ENCODE results near the gene PTCD1. TPM values are rescaled to one million over a fixed set of nuclear protein-coding genes. Genes with fewer than 3 reads are reported as not detected.

PTCD1 gene
- total and polyA plus RNA-seq, 9 of the 15 experiments (the other 6 are each of a cell fraction or from before 2014, with no cell fraction given): 0.46 to 17.1 (median 6.2) TPM

- TF ChIP-seq, protein P1, sequence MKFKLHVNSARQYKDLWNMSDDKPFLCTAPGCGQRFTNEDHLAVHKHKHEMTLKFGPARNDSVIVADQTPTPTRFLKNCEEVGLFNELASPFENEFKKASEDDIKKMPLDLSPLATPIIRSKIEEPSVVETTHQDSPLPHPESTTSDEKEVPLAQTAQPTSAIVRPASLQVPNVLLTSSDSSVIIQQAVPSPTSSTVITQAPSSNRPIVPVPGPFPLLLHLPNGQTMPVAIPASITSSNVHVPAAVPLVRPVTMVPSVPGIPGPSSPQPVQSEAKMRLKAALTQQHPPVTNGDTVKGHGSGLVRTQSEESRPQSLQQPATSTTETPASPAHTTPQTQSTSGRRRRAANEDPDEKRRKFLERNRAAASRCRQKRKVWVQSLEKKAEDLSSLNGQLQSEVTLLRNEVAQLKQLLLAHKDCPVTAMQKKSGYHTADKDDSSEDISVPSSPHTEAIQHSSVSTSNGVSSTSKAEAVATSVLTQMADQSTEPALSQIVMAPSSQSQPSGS (CRISPR knock-in tag; IDR thresholded peaks at IDR 0.05): no peak
- TF ChIP-seq LCOR (CRISPR knock-in tag; IDR thresholded peaks at IDR 0.05): no peak; the same call in 1 of the 2 replicates
- TF ChIP-seq ZNF3 (CRISPR knock-in tag; IDR thresholded peaks at IDR 0.05): no peak
- TF ChIP-seq BMI1 (IDR thresholded peaks at IDR 0.05; ENCODE audit: low read length): no peak
- TF ChIP-seq, protein P2, sequence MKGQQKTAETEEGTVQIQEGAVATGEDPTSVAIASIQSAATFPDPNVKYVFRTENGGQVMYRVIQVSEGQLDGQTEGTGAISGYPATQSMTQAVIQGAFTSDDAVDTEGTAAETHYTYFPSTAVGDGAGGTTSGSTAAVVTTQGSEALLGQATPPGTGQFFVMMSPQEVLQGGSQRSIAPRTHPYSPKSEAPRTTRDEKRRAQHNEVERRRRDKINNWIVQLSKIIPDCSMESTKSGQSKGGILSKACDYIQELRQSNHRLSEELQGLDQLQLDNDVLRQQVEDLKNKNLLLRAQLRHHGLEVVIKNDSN (CRISPR knock-in tag; IDR thresholded peaks at IDR 0.05): peak; percentile 64
- TF ChIP-seq RFX7 (CRISPR knock-in tag; IDR thresholded peaks at IDR 0.05): no peak
- no peak for TF ChIP-seq NR2C1 (IDR thresholded peaks at IDR 0.05)
- TF ChIP-seq NR2C1 (tag; IDR thresholded peaks at IDR 0.05): no peak
- no peak for TF ChIP-seq ZBTB34 (CRISPR knock-in tag; IDR thresholded peaks at IDR 0.05)
- no peak for TF ChIP-seq ZNF41 (CRISPR knock-in tag; conservative IDR thresholded peaks at IDR 0.05)
- TF ChIP-seq, protein P3, sequence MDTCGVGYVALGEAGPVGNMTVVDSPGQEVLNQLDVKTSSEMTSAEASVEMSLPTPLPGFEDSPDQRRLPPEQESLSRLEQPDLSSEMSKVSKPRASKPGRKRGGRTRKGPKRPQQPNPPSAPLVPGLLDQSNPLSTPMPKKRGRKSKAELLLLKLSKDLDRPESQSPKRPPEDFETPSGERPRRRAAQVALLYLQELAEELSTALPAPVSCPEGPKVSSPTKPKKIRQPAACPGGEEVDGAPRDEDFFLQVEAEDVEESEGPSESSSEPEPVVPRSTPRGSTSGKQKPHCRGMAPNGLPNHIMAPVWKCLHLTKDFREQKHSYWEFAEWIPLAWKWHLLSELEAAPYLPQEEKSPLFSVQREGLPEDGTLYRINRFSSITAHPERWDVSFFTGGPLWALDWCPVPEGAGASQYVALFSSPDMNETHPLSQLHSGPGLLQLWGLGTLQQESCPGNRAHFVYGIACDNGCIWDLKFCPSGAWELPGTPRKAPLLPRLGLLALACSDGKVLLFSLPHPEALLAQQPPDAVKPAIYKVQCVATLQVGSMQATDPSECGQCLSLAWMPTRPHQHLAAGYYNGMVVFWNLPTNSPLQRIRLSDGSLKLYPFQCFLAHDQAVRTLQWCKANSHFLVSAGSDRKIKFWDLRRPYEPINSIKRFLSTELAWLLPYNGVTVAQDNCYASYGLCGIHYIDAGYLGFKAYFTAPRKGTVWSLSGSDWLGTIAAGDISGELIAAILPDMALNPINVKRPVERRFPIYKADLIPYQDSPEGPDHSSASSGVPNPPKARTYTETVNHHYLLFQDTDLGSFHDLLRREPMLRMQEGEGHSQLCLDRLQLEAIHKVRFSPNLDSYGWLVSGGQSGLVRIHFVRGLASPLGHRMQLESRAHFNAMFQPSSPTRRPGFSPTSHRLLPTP (IDR thresholded peaks at IDR 0.05; ENCODE audit: borderline replicate concordance, extremely low read depth, insufficient read length): no peak
- no peak for TF ChIP-seq TAF15 (IDR thresholded peaks at IDR 0.05; ENCODE audit: low read depth, low read length)
- no peak for TF ChIP-seq KDM2B (CRISPR knock-in tag; IDR thresholded peaks at IDR 0.05)
- TF ChIP-seq ZNF384 (IDR thresholded peaks at IDR 0.05; ENCODE audit: low read depth, low read length): no peak
- no peak for TF ChIP-seq ZNF75A (CRISPR knock-in tag; IDR thresholded peaks at IDR 0.05)
- no peak for TF ChIP-seq PTRF (tag; IDR thresholded peaks at IDR 0.05)
- TF ChIP-seq NR4A1 (CRISPR knock-in tag; IDR thresholded peaks at IDR 0.05): no peak
- TF ChIP-seq NR4A1 (tag; IDR thresholded peaks at IDR 0.05): no peak
- no peak for TF ChIP-seq ZNF217 (CRISPR knock-in tag; IDR thresholded peaks at IDR 0.05)
- TF ChIP-seq, protein P4, sequence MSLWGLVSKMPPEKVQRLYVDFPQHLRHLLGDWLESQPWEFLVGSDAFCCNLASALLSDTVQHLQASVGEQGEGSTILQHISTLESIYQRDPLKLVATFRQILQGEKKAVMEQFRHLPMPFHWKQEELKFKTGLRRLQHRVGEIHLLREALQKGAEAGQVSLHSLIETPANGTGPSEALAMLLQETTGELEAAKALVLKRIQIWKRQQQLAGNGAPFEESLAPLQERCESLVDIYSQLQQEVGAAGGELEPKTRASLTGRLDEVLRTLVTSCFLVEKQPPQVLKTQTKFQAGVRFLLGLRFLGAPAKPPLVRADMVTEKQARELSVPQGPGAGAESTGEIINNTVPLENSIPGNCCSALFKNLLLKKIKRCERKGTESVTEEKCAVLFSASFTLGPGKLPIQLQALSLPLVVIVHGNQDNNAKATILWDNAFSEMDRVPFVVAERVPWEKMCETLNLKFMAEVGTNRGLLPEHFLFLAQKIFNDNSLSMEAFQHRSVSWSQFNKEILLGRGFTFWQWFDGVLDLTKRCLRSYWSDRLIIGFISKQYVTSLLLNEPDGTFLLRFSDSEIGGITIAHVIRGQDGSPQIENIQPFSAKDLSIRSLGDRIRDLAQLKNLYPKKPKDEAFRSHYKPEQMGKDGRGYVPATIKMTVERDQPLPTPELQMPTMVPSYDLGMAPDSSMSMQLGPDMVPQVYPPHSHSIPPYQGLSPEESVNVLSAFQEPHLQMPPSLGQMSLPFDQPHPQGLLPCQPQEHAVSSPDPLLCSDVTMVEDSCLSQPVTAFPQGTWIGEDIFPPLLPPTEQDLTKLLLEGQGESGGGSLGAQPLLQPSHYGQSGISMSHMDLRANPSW (CRISPR knock-in tag; IDR thresholded peaks at IDR 0.05): no peak; the same call in 1 of the 2 replicates
- no peak for TF ChIP-seq GTF2A2 (tag; IDR thresholded peaks at IDR 0.05)
These were observed 51.9 kb downstream of the PTCD1 start (continued) for GRCh38 chr7:99386584-99387238.
